ENCODE measurements around the gene ESRP2.

The ESRP2 gene

DNA sequence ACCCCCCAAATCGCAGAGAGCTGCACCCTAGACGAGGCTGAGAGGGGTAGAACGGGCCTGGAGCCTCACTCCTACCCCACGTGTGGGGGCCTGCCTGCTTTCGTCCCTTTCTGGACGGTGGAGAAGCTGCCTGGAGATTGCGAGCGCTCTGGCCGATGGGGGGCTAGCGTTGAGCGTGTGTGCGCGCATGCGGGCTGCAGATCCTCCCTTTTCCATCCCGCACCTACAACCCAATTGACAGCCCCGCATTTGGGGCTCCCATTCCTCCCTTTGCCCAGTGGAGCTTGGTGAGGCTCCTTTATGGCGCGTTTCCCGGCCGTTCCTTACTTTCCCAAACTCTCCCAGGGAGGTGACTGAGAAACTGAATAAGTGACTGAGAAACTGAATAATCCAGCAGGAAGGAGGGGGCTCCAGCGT is 907 bp upstream of the ESRP2 start:
- no peak for DNase-seq

DNA sequence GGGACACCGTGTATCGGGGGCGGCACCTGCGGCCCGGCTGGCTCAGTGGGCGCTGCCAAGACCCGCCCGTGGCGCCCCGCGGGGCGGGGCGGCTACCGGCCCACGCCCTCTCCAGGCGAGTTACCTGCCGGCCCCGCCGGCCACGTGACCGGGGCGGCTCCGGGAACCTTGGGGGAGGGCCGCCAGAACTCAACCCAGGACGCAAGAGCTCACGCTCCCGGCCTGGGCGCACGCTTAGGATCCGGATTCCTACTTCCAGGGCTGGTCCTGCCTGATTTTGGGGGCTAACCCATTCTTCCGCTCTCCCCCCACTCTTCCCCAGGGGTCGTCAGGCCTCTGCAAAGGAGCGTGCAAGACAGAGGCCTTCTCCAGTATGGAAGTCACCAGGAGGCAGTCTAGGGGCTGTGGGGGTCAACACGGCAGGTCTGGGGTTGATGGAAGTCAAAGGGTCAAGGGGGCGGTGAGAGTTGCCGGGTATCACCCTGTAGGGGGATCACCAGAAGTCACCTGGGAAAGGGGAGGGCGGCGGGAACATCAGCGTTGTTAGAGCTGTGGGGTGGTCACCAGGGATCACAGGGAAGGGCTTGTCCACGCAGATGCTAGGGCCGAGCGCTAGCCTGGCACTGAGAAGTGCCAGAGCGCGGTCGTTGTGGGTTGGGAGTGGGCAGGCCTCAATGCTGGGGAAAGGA is 354 bp upstream of the ESRP2 start:
- peak; percentile 91 for DNase-seq

DNA sequence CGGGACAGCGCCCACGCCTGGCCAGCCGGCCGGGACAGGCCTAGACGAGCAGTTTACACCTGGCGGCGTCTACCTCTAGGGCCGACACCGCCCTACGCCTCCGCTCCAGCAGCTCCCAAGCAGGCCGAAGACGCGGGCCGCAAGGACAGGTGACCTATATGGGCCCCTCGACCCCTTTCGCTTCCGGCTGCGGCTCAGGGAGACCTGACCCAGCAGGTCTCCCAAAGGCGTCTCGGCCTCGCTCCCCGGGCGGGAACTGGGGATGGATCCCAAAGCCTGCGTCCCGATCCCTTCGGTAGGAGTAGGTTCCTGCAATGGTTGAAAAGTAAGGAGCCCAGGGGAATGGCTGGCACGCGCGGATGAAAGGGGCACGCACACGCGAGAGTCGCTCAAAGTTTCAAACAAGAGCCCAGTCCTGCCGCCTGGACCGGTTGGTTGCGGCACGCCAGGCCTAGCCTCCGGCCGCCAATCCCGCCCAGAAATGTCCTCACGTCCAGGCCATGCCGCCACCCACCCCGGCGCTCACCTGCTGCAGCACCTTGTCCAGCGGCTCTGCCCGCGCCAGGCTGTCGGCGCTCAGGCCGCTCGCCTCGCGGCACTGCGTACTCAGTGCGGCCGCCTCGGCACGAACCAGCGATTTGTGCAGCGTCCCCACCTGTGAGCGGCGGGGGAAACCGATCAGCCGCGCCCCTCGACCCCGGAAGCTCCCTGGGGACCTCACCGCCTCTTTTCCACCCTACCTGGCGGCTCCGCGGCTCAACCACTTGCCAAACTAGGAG is 630 bp downstream of the ESRP2 start:
- peak; percentile 84 for DNase-seq

DNA sequence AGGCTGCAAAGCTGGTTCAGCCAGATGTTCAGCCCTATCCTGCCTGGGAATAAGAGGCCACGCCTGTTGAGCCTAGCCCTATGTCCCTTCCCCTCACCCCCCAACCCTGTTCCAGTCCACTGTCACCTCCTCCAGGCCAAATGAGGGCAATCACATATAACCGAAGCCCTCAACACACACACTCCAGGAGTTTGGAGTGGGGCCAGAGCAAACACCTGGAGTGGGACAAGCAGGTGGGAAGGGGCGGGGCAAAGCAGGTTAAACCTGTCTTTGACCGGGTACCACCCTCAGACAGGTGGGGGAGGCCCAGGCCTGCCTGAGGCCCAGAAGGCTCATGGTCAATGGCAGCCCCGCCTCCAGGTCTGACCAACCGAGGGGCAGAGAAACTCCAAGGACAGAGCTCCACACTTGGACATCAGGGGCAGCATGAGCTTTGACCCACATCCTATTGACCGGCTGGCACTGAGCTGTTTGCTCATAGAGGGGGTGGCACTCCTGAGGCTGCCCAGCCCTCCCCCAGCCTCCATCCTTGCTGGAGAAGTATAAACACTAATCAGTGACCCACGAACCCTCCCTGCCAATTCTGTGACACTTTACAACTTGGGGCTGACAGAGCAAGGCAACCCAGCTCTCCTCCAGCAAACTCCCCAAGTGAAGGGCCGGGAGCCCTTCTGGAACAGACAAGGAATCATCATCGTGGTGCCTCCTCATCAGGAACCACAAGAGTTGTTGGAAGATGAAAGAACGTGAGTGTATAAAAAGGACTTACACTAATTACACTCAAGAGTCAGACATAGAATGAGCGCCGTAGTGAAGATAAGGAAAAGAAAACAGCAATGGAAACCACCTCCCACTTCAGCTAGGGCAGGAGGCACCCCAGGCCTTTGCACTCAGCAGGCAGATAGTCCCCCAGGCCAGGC is 1.5 kb downstream of the ESRP2 start:
- DNase-seq, result peak; percentile 80

DNA sequence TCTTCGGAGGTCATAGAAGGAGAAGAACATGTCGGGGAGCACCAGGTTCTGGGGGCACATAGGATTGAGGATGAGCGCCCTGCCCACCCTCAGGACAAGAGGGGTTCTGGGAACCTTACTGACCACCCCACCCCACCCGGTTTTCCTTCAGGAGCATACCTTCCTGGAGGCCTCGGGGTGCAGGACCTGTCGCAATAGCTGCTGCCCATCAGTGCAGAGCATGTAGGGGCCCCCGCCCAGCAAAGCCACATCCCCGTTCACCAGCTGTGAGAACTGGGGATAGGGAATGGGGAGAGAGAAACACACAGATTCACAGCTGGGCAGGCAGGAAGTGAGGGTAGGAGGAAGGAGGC is 2.1 kb downstream of the ESRP2 start:
- DNase-seq, result no peak

DNA sequence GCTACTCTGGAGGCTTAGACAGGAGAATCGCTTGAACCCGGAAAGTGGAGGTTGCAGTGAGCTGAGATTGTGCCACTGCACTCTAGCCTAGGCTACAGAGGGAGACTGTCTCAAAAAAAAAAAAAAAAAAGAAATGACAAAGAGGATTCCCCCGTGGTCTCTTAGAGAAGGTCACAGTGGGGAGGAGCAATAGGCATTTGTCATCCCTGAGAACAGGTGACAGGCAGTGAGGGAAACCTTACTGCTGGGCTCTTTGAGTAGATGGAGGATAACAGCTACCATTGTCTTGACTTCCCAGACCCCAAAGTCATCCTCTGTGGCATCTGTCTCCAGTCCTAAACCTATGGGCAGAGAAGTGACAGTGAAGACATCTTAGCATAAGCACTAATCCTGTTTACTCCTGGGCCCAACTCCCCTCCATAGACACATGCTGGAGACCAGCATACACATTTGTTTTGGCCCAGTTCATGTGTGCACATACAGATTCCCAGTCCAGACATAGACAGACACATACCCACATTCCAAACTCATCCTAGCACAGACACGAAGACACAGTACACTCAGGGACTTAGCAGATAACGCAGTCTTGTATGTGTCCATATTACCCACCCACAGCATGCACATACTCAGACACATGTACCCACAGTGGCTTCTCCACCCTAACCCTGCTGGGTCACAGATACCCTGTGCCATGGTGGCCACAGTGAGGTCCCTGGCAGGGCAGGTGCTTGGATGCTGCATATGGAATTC is 2.7 kb downstream of the ESRP2 start:
- DNase-seq, result no peak

DNA sequence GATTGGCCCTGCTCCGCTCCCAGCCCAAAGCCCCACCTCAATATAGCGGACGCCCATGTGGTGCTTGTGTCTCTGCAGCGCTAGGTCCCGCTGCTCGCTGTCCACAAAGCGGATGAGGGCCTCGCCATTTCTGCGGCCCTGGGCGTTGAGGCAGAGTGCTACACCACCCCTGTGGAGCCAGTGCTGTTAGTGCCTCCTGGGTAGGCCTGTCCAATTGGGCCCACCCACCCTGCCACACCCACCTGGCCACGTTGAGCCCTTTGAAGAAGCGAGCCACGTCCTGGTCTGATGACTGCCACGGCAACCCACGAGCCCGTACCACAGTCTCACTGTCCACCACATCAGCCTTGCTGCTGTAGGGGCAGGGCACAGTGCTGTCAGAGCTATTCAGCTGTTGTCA is 3.6 kb downstream of the ESRP2 start:
- no peak for DNase-seq

DNA sequence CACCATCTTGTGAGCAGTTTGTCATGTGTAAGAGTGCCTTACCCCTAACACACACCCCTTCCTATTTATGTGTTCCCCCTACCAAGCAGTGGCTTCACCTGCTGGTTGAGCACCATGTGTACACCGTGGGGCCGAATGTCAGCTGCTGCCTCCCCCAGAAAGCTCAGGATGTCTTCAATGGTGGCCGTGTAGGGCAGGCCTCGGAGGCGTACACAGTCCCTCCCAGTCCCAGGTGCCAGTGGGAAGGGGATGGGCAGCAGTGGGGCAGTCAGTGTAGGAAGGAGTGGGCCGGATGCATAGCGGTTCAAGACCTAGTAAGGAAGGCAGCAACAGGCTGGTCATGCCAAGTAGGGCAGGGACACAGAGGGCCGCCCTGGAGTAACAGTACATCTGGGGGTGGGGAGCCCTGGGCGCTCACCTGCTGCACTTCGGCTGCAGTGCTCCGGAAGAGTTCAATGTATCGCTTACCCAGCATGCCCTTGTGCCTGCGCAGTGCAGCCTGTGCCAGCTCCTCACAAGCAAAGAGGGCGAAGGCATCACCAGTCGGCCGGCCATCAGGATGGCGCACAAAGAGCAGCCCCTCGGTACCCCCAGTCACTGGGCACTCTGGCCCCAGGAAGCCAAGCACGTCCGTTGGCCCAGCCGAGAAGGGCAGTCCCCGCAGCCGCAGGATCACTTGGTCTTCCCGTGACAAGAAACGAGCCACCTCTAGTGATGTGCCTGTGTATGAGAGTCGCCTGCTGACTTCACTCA is 4.4 kb downstream of the ESRP2 start:
- DNase-seq, result no peak

DNA sequence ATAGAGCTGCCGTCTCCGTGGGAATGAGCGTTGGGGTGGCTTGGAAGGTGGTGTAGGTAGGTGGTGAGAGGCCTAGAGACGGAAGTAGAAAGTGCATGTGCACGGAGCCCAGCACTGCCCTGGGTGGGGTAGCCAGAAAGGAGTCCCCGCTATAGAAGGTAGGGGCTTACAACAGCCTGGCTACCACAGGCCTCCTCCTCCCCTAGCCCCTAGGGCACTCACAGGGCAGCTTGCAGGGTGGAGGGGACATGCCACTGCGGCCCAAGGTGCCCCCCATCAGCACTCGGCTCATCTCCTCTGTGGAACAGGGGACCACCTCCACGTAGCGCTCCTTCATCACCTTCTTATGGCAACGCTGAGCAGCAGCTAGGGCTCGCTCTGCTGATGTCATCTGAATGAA is 5.0 kb downstream of the ESRP2 start:
- no peak for DNase-seq

DNA sequence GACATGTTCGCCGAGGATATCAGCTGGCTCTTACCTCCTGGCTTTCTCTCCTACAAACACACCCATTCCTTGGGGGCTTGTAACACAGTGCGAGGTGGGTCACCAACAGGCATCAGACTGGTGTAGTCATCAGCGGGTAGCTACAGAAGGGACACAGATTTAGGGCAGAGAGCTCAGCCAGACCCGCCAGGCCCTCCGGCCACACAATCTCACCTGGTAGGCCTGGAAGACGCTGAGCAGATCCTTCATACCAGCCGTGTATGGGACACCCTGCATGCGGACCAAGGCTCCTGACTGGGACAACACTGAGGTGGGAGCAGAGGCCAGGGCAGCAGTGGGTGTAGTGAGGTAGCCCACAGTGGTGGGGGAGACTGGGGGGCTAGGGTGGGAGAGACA is 5.8 kb downstream of the ESRP2 start:
- DNase-seq, result no peak

DNA sequence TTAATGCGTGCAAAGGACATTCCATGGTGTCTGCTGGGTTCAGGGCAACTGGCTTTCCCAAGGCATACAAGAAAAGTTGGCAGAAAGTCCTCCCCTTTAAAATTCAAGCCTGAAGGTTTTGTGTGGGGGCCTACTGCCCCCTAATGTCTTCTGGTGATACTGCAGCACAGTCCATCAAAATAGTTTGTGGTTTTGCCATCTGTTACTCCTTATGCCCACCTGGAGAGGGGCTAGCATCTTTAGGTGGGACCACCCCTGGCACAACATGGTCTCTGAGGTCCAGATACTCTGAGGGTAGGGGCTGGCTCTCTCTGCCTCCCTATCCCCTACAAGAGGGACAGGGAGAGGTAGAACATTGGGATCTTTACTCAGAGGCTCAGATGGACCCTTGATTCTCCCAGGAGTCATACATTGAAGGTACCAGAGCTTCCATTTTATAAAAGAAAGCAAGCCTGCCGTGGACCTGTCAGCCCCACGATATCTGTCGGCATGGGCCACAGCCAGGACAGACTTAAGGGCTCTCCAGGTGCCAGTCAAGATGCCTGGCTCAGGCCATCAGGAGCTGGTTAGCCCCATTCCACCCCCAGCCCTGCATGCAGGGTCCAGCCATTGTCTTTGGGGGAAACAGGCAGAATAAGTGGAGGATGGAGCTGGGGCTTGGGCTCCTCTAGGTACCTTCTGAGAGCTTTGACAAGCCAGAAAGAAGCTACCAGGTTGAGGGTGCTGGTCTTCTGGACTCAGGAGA is 6.3 kb downstream of the ESRP2 start:
- DNase-seq, result no peak

DNA sequence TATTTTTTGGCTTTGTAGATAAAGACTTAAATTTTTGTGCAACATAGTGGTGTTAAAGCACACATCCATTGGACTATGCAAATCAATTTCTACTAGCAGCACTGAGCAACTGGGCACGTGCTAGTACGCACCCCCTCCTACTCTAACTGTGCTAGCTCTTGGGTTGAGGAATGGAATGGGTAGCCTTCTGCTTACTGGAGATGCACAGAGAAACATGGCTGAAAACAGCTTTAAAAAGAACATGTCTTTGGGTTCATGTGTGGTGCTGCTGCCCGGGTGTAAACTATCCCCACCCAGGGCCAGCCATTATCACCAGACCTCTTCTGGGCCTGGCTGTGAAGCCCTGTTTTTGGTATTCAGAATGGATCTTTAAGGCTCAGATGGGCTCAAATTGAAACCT is 7.3 kb downstream of the ESRP2 start:
- DNase-seq, result no peak

DNA sequence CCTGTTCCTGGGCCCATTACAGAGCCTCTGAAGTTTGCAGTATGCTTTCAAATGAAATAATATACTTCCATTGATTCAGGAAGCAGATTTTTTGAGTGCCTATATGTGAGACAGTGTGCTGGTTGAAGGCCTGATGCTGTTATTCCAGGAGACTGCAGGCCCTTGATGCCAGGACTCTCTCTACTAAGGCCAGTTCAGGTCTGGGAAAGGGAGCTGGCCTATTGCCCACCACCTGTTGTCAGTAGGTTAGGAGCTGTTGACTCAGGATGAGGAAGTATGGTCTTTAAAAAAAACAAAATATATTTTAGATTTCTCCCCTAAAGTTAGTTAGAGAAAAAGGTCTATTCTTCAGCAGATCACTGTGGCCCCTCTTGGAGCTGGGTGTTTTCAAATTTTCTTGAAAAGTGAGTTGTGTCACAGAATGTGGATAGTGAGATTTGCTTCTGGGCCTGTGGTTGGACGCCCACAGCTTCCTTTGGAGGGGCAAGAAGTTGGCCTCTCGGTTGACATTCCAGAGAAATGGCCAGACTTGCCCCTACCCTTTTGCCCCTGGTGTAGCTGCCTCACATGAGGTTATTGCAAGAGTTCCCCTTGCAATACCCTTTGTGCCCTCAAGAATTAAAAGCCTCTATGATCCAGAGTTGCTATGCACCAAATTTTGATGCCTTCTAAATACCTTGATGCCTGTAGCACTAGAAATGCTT is 7.9 kb downstream of the ESRP2 start:
- no peak for DNase-seq

DNA sequence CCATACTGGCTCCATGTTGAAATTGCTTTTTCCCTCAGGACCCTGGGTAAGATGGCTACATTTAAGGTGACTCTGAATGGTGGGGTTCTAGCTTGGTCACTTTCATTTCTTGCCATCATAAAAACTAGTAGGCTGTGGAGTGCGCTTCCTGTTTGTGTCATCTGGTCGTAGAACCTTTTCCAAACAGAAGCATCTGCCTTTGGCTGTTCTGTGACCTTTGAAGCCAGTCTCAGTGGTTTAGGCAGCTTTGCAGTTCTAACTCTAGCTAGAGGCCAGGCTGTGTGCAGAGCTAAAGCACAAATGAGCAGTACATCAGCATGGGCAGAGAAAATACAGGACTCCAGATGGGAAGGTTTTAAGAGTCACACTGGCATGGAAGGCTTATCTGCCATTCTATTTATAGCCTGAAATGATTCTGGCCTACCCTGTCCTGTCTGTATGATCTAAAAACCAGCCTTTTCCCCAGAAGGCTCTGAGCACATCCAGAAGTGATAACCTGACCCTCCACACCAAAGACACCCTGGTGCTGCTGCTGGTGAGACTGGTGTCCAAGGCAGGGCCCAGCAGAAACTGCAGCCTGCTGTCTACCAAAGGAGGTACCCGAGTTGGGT is 8.6 kb downstream of the ESRP2 start:
- no peak for DNase-seq

DNA sequence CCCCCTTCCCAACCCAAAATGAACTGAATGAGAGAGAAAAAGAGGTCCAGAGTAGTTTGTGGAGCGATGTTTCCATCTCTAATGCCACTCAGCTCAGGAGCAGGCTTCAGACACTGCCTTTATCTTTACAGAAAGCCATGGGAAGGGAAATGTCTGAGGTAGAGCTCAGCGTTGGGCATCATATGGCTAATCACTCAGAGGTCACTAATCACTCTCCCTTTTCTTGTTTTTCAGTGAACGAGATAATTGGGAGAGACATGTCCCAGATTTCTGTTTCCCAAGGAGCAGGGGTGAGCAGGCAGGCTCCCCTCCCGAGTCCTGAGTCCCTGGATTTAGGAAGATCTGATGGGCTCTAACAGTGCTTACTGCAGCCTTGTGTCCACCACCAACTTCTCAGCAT is 9.8 kb downstream of the ESRP2 start:
- no peak for DNase-seq

DNA sequence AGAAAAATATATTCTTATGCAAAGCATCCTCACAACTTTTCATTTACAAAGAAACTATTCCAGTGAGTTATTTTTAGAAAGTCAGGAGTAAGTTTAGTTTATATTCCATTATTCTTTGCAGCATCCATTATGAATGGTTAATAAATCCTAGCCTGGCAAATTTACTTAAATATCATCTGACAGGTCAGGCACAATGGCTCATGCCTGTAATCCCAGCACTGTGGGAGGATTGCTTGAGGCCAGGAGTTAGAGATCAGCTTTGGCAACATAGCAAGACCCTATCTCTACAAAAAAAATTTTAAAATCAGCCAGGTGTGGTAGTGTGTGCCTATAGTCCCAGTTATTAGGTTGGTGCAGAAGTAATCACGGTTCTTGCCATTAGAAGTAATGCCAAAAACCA is 12.9 kb downstream of the ESRP2 start:
- DNase-seq, result no peak

DNA sequence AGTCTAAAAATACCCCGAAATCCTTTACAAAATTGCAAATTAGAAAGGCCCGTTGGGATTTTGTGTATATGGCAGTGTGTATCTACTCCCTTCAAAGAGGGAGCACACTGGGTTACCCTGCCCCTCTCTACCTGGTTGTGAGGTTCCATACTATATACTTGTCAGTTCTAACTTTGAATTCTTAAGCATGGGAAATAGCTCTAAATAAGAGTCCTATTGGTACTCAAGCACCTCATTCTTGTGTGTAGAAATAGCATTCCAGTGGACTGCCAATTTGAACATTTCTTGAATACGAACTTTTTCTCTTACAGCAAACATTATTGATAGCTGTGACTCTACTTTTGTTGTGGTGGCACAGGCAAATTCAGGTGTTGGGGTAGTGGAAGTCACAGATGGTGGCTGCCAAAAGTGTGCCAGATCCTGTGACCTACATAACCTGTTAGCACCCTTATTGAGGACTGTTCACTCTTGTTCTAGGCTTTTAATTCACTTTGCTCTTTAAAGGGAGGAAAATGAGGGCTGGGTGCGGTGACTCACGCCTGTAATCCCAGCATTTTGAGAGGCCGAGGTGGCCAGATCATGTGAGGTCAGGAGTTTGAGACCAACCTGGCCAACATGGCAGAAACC is 16.1 kb downstream of the ESRP2 start:
- DNase-seq, result no peak

DNA sequence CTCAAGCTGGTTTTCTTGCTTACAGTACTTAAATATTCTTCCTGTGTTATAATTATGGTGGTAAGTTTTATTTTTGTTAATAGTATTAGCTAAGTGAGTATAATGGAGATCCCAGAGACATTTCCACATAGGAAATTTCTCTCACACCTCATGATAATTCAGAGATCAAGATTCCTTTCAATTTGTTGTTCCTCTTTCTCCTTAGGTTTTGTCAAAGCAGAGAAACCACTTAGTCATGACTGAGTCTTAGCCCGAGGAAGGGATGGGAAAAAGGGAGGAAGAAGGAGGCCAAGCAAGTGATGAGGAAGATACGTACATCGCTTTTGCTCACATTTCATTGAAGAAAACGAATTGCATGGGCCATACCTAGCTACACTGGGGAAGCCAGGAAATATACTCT is 18.4 kb downstream of the ESRP2 start:
- no peak for DNase-seq

DNA sequence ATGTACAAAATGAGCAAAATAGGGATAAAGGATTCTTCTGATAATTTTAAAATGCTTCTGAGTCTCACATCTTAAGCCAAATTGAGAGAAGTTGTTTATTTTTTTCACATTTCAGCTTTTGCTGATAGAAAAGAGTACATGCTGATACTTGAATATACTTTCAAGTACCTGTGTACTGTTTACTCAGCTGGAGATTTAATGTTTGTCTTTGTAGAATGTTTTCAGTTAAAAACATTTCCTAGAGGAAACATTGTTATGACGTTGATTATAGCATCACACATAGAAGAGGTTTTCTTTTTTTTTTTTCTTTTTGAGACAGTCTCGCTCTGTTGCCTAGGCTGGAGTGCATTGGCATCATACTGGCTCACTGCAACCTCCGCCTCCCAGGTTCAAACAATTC is 19.7 kb downstream of the ESRP2 start:
- no peak for DNase-seq

DNA sequence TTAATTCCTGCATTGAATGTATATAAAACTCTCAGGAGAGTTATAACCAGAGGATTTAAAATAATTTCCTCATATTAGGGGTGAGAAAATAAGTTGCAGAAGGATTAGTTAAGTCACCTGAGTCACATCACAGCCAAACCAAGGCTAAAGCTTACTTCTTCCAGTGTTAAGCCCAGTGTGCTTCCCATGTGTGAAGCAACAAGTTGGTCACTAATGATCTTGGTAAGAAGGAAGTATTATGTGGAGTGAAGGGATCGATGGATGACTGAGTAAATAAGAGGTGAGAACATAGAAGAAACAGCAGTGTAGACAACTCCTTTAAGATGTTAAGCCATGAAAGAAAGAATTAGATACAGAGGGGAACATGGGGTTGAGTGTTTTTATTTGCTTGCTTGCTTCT is 20.6 kb downstream of the ESRP2 start:
- no peak for DNase-seq

Data from islet precursor cell (in vitro differentiated cells).